ENCODE data around the gene AFP. TPM values are rescaled to one million over a fixed set of nuclear protein-coding genes. Genes with fewer than 3 reads are reported as not detected.

The AFP gene
- total and polyA plus RNA-seq, 5 donors: not detected

Other genes starting within 250 kb of the AFP start
- 10 to 100 TPM; 52.1 to 59.4 (median 53.7) TPM for gene ANKRD17, start 177.4 kb upstream of the AFP start, total RNA-seq
- 9.6 TPM for gene ANKRD17, start 177.4 kb upstream of the AFP start, polyA plus RNA-seq
- 1 to 10 TPM in 1 of 4 donors, not detected in 3; 9.6 TPM for gene ALB, start 31.9 kb upstream of the AFP start, total RNA-seq
- gene ALB, start 31.9 kb upstream of the AFP start, polyA plus RNA-seq: 0.81 TPM
- gene AFM, start 45.5 kb downstream of the AFP start, total RNA-seq: not detected
- gene AFM, start 45.5 kb downstream of the AFP start, polyA plus RNA-seq: not detected
- not detected for gene RASSF6, start 184.2 kb downstream of the AFP start, total RNA-seq
- gene RASSF6, start 184.2 kb downstream of the AFP start, polyA plus RNA-seq: not detected

All from right cardiac atrium (tissue), 5 donors.